Osteoblast (primary cell): ENCODE data around the gene RABGAP1. TPM values are rescaled to one million over a fixed set of nuclear protein-coding genes. Genes with fewer than 3 reads are reported as not detected.

Source experiments
- DNase-seq: peaks from one replicate; pipeline ENCODE4 v3.0.0; 2011; ENCODE audit warnings: low spot score, mixed read lengths; ENCODE audit not compliant: insufficient read length; ENCODE audit errors: missing footprints
- H2AFZ ChIP-seq: 2 replicates; pipeline ENCODE4 v1.6.0; 2011; ENCODE audit warnings: mild to moderate bottlenecking, low read length
- H3K27ac ChIP-seq: 2 replicates; pipeline ENCODE4 v1.5.1; 2011; ENCODE audit warnings: mild to moderate bottlenecking, low read depth, low read length, moderate library complexity
- H3K27me3 ChIP-seq: 2 replicates; pipeline ENCODE4 v1.6.0; 2012; ENCODE audit warnings: mild to moderate bottlenecking, control low read depth, inconsistent platforms, low read length, moderate library complexity; ENCODE audit not compliant: insufficient read depth
- H3K36me3 ChIP-seq: 2 replicates; pipeline ENCODE4 v1.5.1; 2011; ENCODE audit warnings: mild to moderate bottlenecking, low read length, control low read depth, moderate library complexity; ENCODE audit not compliant: insufficient read depth
- H3K4me1 ChIP-seq: 2 replicates; pipeline ENCODE4 v1.5.1; 2011; ENCODE audit warnings: mild to moderate bottlenecking, low read length, control low read depth, moderate library complexity; ENCODE audit not compliant: insufficient read depth
- H3K4me2 ChIP-seq: 2 replicates; pipeline ENCODE4 v1.6.0; 2011; ENCODE audit warnings: mild to moderate bottlenecking, low read length; ENCODE audit not compliant: insufficient read depth
- H3K4me3 ChIP-seq: fragments of 200-600 bp; sonication (generic); 3 replicates; pipeline ENCODE4 v1.5.1; 2012; ENCODE audit warnings: mild to moderate bottlenecking, low read length, inconsistent platforms; ENCODE audit not compliant: insufficient read depth
- H3K79me2 ChIP-seq: 2 replicates; pipeline ENCODE4 v1.6.0; 2012; ENCODE audit warnings: mild to moderate bottlenecking, low read length, control low read depth, inconsistent platforms; ENCODE audit not compliant: insufficient read depth
- H3K9me3 ChIP-seq: 2 replicates; pipeline ENCODE4 v1.5.1; 2011; ENCODE audit warnings: low read depth, low read length, control low read depth
- H4K20me1 ChIP-seq: 2 replicates; pipeline ENCODE4 v1.6.0; 2012; ENCODE audit warnings: mild to moderate bottlenecking, low read length, control low read depth; ENCODE audit not compliant: insufficient read depth
- CTCF ChIP-seq: IDR thresholded peaks from 2 replicates; pipeline ENCODE4 v1.5.1; 2011; ENCODE audit warnings: mild to moderate bottlenecking, low read depth, low read length, moderate library complexity; ENCODE audit errors: extremely low read depth
- total RNA-seq: library from RNA; depleted of rRNA; stranded (reverse); fragments of >200 nt; gene quantifications from 2 replicates; pipeline ENCODE4 v1.2.3, GENCODE V29; 2012

RABGAP1 gene
- total RNA-seq, 1 donor, result 49.2 TPM

DNA sequence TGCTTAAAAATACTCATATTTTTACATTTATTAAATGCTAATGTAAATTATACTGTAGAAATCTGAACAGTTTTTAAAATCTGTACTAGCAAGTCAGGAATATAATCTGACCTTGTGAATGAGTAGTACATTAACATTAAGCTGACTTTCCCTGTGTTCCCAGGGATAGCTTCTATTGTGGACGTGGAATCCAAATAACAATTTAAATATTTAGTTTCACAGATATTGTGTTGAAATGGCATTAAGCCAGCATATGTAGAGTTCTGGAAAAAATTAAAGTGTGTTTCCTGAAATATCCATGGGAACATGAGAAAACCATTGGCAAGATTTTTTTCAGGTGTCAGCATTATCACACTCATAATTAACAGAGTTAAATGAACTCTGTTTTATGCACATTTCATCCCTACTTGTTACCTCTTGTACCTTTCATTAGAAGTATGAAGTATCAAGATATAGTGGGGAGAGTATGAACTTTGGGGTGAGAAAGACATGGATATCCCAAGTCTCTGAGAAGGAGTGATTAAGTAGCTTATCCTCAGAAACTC is 5.7 kb downstream of the RABGAP1 start:
- Histone ChIP-seq H3K36me3 (no peaks in the 10 kb centered on the region), H3K79me2 (peaks cover 95% of the 10 kb centered on the region), H3K4me3 (no peak overlapping the region), H3K4me1 (peaks cover 7% of the 10 kb centered on the region), H3K27me3 (no peaks in the 10 kb centered on the region), H3K4me2 (no peak overlapping the region), H2AFZ (no peak overlapping the region), H3K27ac (no peak overlapping the region), H4K20me1 (peaks cover 58% of the 10 kb centered on the region), H3K9me3 (no peaks in the 10 kb centered on the region)
- no peak for DNase-seq
- no peak for TF ChIP-seq CTCF

DNA sequence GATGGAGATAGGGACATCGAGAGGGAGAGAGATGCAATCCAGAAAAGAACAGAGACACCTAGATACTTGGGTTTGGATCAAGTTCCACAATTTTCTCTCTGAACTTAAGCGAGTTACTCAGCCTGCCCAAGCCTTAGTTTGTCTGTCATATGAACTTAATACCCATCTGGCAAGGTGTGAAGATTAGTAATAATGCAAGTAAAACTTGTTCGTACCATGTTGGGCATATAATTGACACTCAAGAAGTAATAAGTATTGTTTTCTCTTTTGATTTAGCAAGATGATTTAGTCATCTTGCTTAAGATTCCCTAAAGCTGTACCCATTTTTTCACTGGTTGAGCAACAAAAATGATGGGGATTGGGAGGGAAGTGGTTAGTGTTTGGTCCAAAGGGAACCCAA is 7.5 kb downstream of the RABGAP1 start:
- no peak overlapping the region for H3K4me3 ChIP-seq
- no peaks in the 10 kb centered on the region for H3K9me3 ChIP-seq
- no peak for DNase-seq
- H2AFZ ChIP-seq, result no peak overlapping the region
- no peak for TF ChIP-seq CTCF
- H3K27ac ChIP-seq, result no peak overlapping the region
- H3K27me3 ChIP-seq, result no peaks in the 10 kb centered on the region
- H3K4me1 ChIP-seq, result no peaks in the 10 kb centered on the region
- peaks cover 49% of the 10 kb centered on the region for H4K20me1 ChIP-seq
- H3K36me3 ChIP-seq, result no peaks in the 10 kb centered on the region
- H3K79me2 ChIP-seq, result peaks cover 90% of the 10 kb centered on the region
- no peak overlapping the region for H3K4me2 ChIP-seq

DNA sequence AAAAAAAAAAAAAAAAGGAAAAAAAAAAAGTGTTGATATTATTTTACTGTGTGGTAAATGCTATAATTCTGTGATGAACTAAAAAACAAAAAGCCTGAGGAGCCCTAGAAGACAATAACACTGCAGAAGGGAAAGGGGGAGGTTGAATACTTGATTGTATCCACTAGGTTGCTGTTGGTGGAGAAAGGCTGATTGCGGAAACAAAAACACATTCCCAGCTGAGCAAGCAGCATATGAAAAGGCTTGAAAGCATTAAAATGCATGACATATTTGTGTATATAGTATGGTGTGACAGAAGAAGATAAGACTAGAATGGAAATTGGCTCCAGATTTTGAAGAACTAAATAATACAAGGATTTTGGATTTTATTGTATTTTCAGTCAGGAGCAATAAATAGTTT is 8.9 kb downstream of the RABGAP1 start:
- H4K20me1 ChIP-seq, result peaks cover 47% of the 10 kb centered on the region
- no peak overlapping the region for H2AFZ ChIP-seq
- H3K4me2 ChIP-seq, result no peak overlapping the region
- H3K4me1 ChIP-seq, result peaks cover 5% of the 10 kb centered on the region
- no peak for DNase-seq
- TF ChIP-seq CTCF, result no peak
- H3K27me3 ChIP-seq, result no peaks in the 10 kb centered on the region
- H3K36me3 ChIP-seq, result no peaks in the 10 kb centered on the region
- H3K27ac ChIP-seq, result no peak overlapping the region
- H3K79me2 ChIP-seq, result peaks cover 87% of the 10 kb centered on the region
- H3K4me3 ChIP-seq, result no peak overlapping the region
- H3K9me3 ChIP-seq, result no peaks in the 10 kb centered on the region

DNA sequence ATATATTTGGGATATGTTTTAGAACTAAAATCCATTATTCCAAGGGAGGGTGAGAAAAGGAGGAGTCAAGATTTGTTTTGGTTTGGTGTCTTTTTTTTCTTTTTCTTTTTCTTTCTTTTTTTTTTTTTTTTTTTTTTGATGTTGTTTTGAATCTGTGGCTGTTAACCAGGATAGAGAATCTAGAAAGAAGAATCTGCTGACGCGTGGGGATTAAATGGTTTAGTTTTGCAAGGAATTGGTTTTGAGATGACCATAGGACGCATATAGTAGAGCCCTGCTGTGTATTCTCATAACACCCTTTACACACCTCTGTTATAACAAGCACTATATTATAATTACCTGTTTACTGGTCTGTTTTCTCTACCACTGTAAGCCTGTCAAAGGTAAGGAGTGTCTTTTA is 9.4 kb downstream of the RABGAP1 start:
- no peak for TF ChIP-seq CTCF
- H3K27me3 ChIP-seq, result no peaks in the 10 kb centered on the region
- H3K36me3 ChIP-seq, result no peaks in the 10 kb centered on the region
- no peak overlapping the region for H3K4me2 ChIP-seq
- peaks cover 87% of the 10 kb centered on the region for H3K79me2 ChIP-seq
- H3K27ac ChIP-seq, result no peak overlapping the region
- H2AFZ ChIP-seq, result no peak overlapping the region
- no peak for DNase-seq
- H3K9me3 ChIP-seq, result no peaks in the 10 kb centered on the region
- H4K20me1 ChIP-seq, result peaks cover 49% of the 10 kb centered on the region
- no peak overlapping the region for H3K4me3 ChIP-seq
- H3K4me1 ChIP-seq, result peaks cover 5% of the 10 kb centered on the region
